Thyroid gland (tissue), 4 donors: ENCODE data around the gene DYNC1I1. TPM values are rescaled to one million over a fixed set of nuclear protein-coding genes. Genes with fewer than 3 reads are reported as not detected.

Experiments used
- DNase-seq, 2 donors: peaks; one replicate each; pipeline ENCODE4 v3.0.0-alpha.2; 2019
- H3K27ac ChIP-seq, 3 donors: fragments of 200-600 bp; sonication (generic); 1 replicate in 2 of 3; 2 replicates in 1 of 3; pipeline ENCODE4 v1.5.1; 2016 to 2019; ENCODE audit warnings: mild to moderate bottlenecking in 1 of 3, moderate library complexity in 1 of 3
- H3K27me3 ChIP-seq: fragments of 200-600 bp; sonication (generic); one replicate; pipeline ENCODE4 v1.5.1; 2019
- H3K36me3 ChIP-seq, 2 donors: fragments of 200-600 bp; sonication (generic); one replicate each; pipeline ENCODE4 v1.5.1; 2016 to 2019
- H3K4me1 ChIP-seq, 2 donors: fragments of 200-600 bp; sonication (generic); one replicate each; pipeline ENCODE4 v1.5.1; 2017 to 2019
- H3K4me3 ChIP-seq, 3 donors: fragments of 200-600 bp; sonication (generic); replicated peaks in 1 of 3; 1 replicate in 2 of 3; 2 replicates in 1 of 3; pipeline ENCODE4 v1.5.1; 2016; ENCODE audit warnings: mild to moderate bottlenecking in 1 of 3
- H3K9me3 ChIP-seq: fragments of 200-600 bp; sonication (generic); one replicate; pipeline ENCODE4 v1.5.1; 2017
- CTCF ChIP-seq, 6 experiments: fragments of 200-600 bp in 3 of 6; fragments of 450-650 bp in 3 of 6; sonication (generic) in 3 of 6; IDR thresholded peaks; one replicate each; pipeline ENCODE4 v1.5.1; 2016 to 2019; ENCODE audit warnings: antibody characterized with exemption in 6 of 6, mild to moderate bottlenecking in 2 of 6, inconsistent platforms in 1 of 6, moderate library complexity in 1 of 6
- POLR2A ChIP-seq, 2 donors: fragments of 450-650 bp; IDR thresholded peaks; one replicate each; pipeline ENCODE4 v1.6.1; 2017; ENCODE audit warnings: antibody characterized with exemption in 2 of 2, mild to moderate bottlenecking in 2 of 2, moderate library complexity in 1 of 2
- WGBS, 2 donors: methylation state at CpG; one replicate each; pipeline ENCODE4 v1.1.5; 2017; 5-methylcytosine and 5-hydroxymethylcytosine counted together
- intact Hi-C: fragments of 100-400 bp; cut with DNase I; formaldehyde crosslinking; loops from one replicate; pipeline ENCODE4 v1.15.1; 2023
- total RNA-seq, 4 donors: library from RNA; depleted of rRNA; stranded (reverse); fragments of >200 nt; gene quantifications; one replicate each; pipeline ENCODE4 v1.2.3, GENCODE V29; 2016

Gene DYNC1I1
- total RNA-seq, 4 donors from 2014 or later: 6.6 to 12.8 (median 10.5) TPM

GRCh38 chr7:95758187-95758586 is 14.2 kb upstream of the DYNC1I1 start:
- WGBS, 2 donors: 19 to 32% methylated on average over 3 of the region's 3 CpGs
- DNase-seq: no peak
- no peaks in the 10 kb centered on the region for H3K27me3 ChIP-seq
- no peaks in the 10 kb centered on the region for H3K9me3 ChIP-seq
- H3K36me3 ChIP-seq: no peaks in the 10 kb centered on the region
- TF ChIP-seq POLR2A (IDR thresholded peaks at IDR 0.05) (no peak), CTCF (IDR thresholded peaks at IDR 0.05) (no peak)
- no peak overlapping the region for H3K4me3 ChIP-seq
- H3K27ac ChIP-seq: no peak overlapping the region
- peaks cover 0 to 4% of the 10 kb centered on the region in 2 donors for H3K4me1 ChIP-seq
- intact Hi-C loops: no loop called here

- intact Hi-C loops: no loop called here
- no peaks in the 10 kb centered on the region for H3K9me3 ChIP-seq
- no peaks in the 10 kb centered on the region for H3K27me3 ChIP-seq
- no peaks in the 10 kb centered on the region for H3K4me1 ChIP-seq
- no peak overlapping the region for H3K27ac ChIP-seq
- TF ChIP-seq CTCF (IDR thresholded peaks at IDR 0.05) (no peak), POLR2A (IDR thresholded peaks at IDR 0.05) (no peak)
- DNase-seq: no peak
- 95% methylated on average over 2 of the region's 2 CpGs for WGBS, 2 donors
- H3K36me3 ChIP-seq: no peaks in the 10 kb centered on the region
- no peak overlapping the region for H3K4me3 ChIP-seq
Measured at GRCh38 chr7:95766086-95766485, 6.3 kb upstream of the DYNC1I1 start.

GRCh38 chr7:95766657-95767056 is 5.7 kb upstream of the DYNC1I1 start:
- TF ChIP-seq POLR2A (IDR thresholded peaks at IDR 0.05): no peak
- no peak for TF ChIP-seq CTCF (IDR thresholded peaks at IDR 0.05)
- H3K9me3 ChIP-seq: no peaks in the 10 kb centered on the region
- intact Hi-C loops: no loop called here
- H3K36me3 ChIP-seq: no peaks in the 10 kb centered on the region
- H3K27ac ChIP-seq: no peak overlapping the region
- no peak for DNase-seq
- H3K4me3 ChIP-seq: no peak overlapping the region
- no peaks in the 10 kb centered on the region for H3K4me1 ChIP-seq
- 91 to 99% methylated on average over 1 of the region's 1 CpG for WGBS, 2 donors
- no peaks in the 10 kb centered on the region for H3K27me3 ChIP-seq

GRCh38 chr7:95772771-95773581 is 622 bp downstream of the DYNC1I1 start:
- no peaks in the 10 kb centered on the region for H3K36me3 ChIP-seq
- intact Hi-C loops: no loop called here
- no peaks in the 10 kb centered on the region for H3K27me3 ChIP-seq
- peak overlapping the region in 2 of 3 donors; percentile 25 to 52 for H3K27ac ChIP-seq
- H3K9me3 ChIP-seq: no peaks in the 10 kb centered on the region
- H3K4me1 ChIP-seq: peaks cover 0 to 5% of the 10 kb centered on the region in 2 donors
- peak; percentile 10 to 26 for DNase-seq
- TF ChIP-seq CTCF (IDR thresholded peaks at IDR 0.05) (no peak), POLR2A (IDR thresholded peaks at IDR 0.05) (no peak)
- peak overlapping the region; percentile 66 to 75 (median 70) for H3K4me3 ChIP-seq
- WGBS, 2 donors: 34 to 35% methylated on average over 14 to 24 of the region's 45 CpGs

- intact Hi-C loops: no loop called here
- H3K9me3 ChIP-seq: no peaks in the 10 kb centered on the region
Measured at GRCh38 chr7:95776561-95777185, 4.3 kb downstream of the DYNC1I1 start.

More at GRCh38 chr7:95776561-95777185, 4.3 kb downstream of the DYNC1I1 start:
- Histone ChIP-seq H3K27ac (peak overlapping the region in 1 of 3 donors; percentile 11), H3K4me3 (no peak overlapping the region), H3K36me3 (no peaks in the 10 kb centered on the region), H3K4me1 (peaks cover 0 to 5% of the 10 kb centered on the region in 2 donors), H3K27me3 (no peaks in the 10 kb centered on the region)
- TF ChIP-seq POLR2A (IDR thresholded peaks at IDR 0.05) (no peak), CTCF (IDR thresholded peaks at IDR 0.05) (no peak)
- no peak for DNase-seq
- 87 to 92% methylated on average over 2 of the region's 2 CpGs for WGBS, 2 donors
